ENCODE results near the gene CGB8.

- TF ChIP-seq CTCF (IDR thresholded peaks at IDR 0.05; ENCODE audit: low read depth, low read length, missing input control) (peak; percentile 22), RAD21 (IDR thresholded peaks at IDR 0.05) (peak; percentile 7 to 63), MAX (IDR thresholded peaks at IDR 0.05) (no peak), GABPA (IDR thresholded peaks at IDR 0.05 in 1 of 2, conservative IDR thresholded peaks at IDR 0.05 in 1 of 2) (no peak), REST (IDR thresholded peaks at IDR 0.05) (no peak), SP1 (IDR thresholded peaks at IDR 0.05) (no peak), JUND (IDR thresholded peaks at IDR 0.05) (no peak), YY1 (IDR thresholded peaks at IDR 0.05) (no peak), ATF3 (IDR thresholded peaks at IDR 0.05) (no peak), NR2F2 (IDR thresholded peaks at IDR 0.05) (no peak)
These were observed 50.9 kb downstream of the CGB8 start for GRCh38 chr19:48997972-48998371.

Measured in liver (tissue), 3 donors.